Hematopoietic multipotent progenitor cell treated with erythropoietin and hydrocortisone succinate and interleukin-3 and kit ligand, for 6 days (in vitro differentiated cells): ENCODE results near the gene CRKL.
"Not testable (repeated sequence)": the region's sequence is repeated elsewhere in the genome, so short reads cannot be mapped to it uniquely, and the experiment has no call there.

Source experiments
- DNase-seq: peaks from one replicate; pipeline ENCODE4 v3.0.0-alpha.2; 2015

CRKL gene

GRCh38 chr22:20916916-20917810 is at the start of gene CRKL:
Gene CRKL (plus strand): TSS chr22:20917407. CDS start chr22:20917935, 528 bp downstream.
- DNase-seq: peak; percentile 98

DNA sequence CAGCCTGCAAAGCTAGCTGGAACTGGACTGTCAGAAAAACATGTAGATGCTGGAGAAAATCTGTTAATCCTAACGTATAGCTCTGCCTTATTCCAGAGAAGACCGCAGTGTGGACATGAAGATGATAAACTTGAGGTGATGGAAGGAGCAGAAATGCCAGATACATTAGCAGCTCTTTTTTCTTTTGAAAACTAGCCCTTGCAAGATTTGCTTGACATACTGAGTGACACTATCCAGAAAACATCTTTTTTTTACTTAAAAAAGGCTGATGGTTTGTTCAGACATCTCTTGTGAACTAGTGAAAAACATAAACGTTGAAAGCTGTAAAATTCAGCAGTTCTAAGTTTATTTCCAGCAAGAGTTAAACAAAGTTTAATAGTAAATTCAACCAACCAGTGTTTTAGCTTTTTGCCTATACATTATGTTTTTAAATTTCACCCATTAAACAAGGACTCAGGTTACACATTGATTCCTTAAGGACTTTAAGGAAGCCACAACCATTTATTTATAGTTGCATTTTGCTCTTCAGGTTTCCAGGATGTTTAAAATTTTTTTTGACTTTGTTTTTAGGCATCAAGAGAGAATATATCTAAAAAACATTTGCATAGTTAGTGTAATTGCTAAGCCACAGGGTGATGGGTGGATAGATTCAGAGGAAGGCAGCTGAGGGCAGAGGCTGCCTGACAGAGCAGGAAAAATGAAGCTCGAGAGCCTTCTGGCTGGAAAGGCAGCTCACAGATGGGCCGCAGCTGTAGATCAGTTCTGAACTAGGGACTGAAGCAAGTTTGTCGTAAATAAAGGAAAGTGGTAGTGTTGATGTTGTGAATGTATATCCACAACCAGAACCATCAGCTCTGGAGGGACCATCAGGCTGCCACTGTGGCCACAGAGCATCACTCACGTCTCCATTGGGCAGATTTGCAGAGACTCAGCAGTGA is 48.9 kb upstream of the CRKL start:
- no peak for DNase-seq

GRCh38 chr22:20869234-20869633 is 48.0 kb upstream of the CRKL start:
- DNase-seq: no peak

DNA sequence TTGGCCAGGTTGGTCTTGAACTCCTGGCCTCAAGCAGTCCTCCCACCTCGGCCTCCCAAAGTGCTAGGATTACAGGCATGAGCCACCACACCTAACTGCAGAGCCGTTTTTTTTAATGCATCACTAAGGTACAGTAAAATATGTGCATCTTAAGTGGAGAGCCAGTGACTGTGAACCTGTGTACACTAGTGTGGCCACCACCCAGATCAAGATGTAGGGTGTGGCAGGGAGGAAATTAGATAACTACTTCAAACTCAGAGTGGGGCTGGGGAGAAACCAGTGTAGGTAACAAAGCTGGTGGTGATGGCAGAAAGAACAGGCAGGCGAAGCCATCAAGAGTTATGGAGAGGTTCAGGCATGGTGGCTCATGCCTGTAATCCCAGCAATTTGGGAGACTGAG is 44.0 kb upstream of the CRKL start:
- peak; percentile 34 for DNase-seq

GRCh38 chr22:20875296-20875695 is 41.9 kb upstream of the CRKL start:
- DNase-seq: no peak

DNA sequence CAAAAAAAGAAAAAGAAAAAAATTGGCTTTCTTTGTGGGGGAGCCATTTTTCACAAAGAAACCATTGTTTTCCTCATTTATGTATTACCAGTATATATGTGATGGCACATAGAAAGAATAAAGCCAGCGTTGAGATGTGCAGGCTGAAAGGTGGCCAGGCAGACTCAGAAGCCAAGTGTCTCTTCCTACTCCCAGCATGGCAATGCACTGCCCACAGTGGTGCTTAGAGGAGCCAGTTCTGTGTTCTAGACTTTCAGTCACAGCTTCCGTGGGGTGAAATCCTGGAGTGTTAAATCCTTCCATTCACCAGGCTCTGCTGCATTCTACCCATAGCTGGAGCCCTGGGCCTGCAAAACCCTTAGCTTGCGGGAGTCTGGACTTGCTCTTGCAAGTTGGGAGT is 39.5 kb upstream of the CRKL start:
- DNase-seq: no peak

GRCh38 chr22:20881231-20881630 is 36.0 kb upstream of the CRKL start:
- DNase-seq: no peak

DNA sequence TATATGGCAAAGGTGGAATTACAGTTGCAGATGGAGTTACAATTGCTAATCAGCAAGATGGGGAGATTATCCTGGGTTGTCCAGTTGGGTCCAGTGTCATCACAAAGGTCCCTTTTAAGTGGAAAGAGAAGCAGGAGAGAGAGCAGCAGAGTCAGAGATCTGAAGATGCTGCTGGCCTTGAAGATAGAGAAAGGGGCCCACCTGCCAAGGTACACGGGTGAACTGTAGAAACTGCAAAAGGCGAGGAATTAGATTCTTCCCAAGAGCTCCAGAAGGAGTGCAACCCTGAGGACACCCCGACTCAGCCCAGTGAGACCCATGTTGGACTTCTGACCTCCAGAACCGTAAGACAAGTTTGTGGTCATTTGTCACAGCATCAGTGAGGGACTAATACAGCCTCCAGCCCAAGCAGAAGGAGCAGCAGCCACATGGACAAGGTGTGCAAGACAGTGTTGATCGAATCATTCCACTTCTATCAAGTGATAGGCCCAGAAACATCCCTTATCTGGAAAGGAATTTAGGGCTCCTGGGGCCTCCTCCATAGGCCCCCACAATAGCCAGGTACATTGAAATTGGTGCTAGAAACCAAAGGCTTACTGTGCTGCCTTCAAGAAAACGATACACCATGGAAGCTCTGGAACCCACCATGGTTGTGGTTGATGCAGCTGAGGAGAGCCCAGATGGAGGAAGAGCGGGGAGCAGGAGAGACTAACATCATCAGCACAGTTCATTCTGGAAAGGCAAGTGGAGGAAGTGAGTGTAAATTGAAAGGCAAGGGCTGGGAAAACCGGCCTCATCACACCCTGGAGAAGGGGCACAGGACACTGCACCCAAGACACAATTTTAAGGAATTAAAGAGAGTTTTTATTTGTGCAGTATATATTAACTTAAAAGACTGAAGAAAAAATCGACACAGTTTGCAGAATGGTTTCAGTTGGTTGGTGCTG is 35.1 kb upstream of the CRKL start:
- DNase-seq: no peak

DNA sequence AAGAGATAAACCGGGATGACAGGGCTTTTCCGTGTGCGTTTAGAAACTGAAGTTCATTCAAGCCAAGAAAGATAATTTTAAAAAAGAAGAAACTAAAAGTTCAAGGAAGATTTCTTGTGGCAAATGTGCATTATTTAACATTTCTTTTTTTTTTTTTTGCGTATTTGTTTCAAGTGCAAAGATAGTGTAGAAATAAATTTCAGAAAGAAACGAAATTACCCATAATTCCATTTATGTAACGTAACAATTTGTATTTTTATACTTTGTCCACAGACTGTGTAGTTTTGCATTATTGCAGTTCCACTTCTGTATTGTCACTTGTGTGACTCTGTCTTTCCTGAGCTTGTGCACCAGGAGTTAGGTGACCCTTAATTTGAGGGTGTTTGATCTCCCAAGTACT is 34.4 kb upstream of the CRKL start:
- DNase-seq: no peak

GRCh38 chr22:20884454-20884853 is 32.8 kb upstream of the CRKL start:
- no peak for DNase-seq

DNA sequence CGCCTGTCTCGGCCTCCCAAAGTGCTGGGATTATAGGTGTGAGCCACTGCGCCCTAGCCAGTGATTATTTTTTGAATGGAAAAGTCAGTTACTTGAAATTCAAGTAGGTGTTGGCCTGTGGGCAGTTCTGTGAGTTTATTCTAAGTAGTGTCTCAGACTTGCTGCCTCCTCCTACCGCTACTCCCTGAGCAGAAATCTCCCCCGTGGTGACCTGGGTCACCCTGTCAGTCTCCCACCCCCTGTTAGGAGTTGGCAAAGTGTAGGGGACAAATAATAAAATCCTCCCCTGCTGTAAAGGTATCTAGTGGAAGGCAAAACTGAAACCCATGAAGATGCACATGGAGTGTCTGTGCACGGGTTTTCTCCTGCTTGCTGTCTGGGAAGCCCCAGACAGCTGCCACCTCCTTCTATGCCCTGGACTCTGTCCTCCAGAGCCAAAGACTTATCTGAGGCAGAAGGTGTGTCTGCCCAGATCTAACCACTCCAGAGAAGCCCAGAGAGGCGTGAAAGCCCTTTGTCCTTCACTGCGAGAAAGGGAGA is 32.1 kb upstream of the CRKL start:
- no peak for DNase-seq

GRCh38 chr22:20885557-20886323 is 31.5 kb upstream of the CRKL start:
- peak; percentile 92 for DNase-seq

GRCh38 chr22:20887375-20887774 is 29.8 kb upstream of the CRKL start:
- no peak for DNase-seq

GRCh38 chr22:20889025-20889704 is 28.0 kb upstream of the CRKL start:
- no peak for DNase-seq

- DNase-seq: no peak
Observed at GRCh38 chr22:20889904-20890540, 27.2 kb upstream of the CRKL start.

DNA sequence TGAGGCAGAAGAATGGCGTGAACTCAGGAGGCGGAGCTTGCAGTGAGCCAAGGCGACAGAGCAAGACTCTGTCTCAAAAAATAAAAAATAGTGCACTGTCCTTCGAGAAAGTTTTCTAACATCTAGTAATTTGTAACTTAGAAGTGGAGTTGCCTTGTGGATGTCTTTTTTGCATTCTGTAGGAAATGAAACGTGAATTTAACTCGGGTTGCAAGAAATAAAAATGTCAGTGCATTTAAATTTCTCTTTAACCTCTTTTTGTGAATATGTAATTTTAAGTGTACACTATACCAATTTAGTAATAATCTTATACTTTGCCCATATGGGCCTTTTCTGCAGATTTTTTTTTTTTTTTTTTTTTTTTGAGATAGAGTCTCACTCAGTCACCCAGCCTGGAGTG is 26.2 kb upstream of the CRKL start:
- no peak for DNase-seq

GRCh38 chr22:20897737-20898136 is 19.5 kb upstream of the CRKL start:
- DNase-seq: not testable (repeated sequence)

DNA sequence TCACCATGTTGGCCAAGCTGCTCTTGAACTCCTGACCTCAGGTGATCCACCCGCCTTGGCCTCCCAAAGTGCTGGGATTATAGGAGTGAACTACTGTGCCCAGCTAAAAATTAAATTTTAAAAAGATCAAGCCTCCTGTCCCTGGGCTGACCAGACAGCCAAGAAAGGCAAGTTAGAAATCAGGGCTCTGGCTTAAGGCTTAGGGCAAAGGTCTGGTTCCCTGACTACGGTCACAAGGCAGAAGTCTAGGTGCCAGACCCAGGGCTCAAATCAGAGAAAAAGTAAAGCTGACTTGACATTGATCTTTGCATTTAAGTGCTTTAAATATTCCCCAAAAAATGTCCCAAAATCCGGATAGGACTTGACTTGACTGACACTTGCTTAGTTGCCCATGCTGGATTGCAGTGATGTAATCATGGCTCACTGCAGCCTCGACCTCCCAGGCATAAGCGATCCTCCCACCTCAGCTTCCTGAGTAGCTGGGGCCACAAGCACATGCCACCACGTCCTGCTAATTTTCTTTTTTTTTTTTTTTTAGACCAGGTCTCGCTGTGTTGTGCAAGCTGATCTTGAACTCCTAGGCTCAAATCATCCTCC is 17.3 kb upstream of the CRKL start:
- DNase-seq: no peak

- not testable (repeated sequence) for DNase-seq
Observed at GRCh38 chr22:20901093-20902033, 15.8 kb upstream of the CRKL start.
